Esophagus squamous epithelium (tissue), 4 donors: ENCODE data around the gene COG5.

Experiments
- POLR2A ChIP-seq, 4 donors: fragments of 450-650 bp; IDR thresholded peaks; one replicate each; pipeline ENCODE4 v1.6.1; 2017; ENCODE audit warnings: antibody characterized with exemption in 4 of 4, mild to moderate bottlenecking in 4 of 4, moderate library complexity in 3 of 4
- TF ChIP-seq, protein P1 (sequence below), 6 experiments: fragments of 450-650 bp in 4 of 6; fragments of 200-600 bp in 2 of 6; sonication (generic) in 2 of 6; IDR thresholded peaks; one replicate each; pipeline ENCODE4 v1.5.1; 2016 to 2019; ENCODE audit warnings: antibody characterized with exemption in 6 of 6, mild to moderate bottlenecking in 4 of 6, moderate library complexity in 4 of 6

DNA sequence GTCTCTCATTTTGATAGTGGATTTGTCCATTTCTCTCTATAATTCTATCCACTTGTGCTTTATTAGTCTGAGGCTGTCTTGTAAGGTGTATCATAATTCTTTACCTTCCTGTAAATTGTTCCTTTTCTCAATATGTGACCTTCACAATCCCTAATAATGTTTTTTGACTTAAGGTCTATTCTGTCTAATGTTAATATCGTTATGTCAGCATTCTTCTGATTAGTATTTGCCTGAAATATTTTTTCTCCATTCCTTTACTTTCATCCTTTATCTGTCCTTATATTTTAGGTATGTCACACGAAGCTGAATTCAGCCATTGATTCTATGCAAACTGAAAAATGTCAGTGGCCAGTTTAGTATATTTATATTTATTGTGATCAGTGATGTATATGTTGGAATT lies 295.1 kb downstream of the COG5 start:
- TF ChIP-seq, protein P1, sequence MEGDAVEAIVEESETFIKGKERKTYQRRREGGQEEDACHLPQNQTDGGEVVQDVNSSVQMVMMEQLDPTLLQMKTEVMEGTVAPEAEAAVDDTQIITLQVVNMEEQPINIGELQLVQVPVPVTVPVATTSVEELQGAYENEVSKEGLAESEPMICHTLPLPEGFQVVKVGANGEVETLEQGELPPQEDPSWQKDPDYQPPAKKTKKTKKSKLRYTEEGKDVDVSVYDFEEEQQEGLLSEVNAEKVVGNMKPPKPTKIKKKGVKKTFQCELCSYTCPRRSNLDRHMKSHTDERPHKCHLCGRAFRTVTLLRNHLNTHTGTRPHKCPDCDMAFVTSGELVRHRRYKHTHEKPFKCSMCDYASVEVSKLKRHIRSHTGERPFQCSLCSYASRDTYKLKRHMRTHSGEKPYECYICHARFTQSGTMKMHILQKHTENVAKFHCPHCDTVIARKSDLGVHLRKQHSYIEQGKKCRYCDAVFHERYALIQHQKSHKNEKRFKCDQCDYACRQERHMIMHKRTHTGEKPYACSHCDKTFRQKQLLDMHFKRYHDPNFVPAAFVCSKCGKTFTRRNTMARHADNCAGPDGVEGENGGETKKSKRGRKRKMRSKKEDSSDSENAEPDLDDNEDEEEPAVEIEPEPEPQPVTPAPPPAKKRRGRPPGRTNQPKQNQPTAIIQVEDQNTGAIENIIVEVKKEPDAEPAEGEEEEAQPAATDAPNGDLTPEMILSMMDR (IDR thresholded peaks at IDR 0.05): no peak
- no peak for TF ChIP-seq POLR2A (IDR thresholded peaks at IDR 0.05)
